EL (cell line): ENCODE data around the gene FGD3.
"Not testable (repeated sequence)": the region's sequence is repeated elsewhere in the genome, so short reads cannot be mapped to it uniquely, and the experiment has no call there.

ENCODE experiments used
- DNase-seq: peaks from one replicate; pipeline ENCODE4 v3.0.0-alpha.2; 2016

Gene FGD3

GRCh38 chr9:92979283-92980056 lies 32.1 kb downstream of the FGD3 start:
- DNase-seq, result no peak

DNA sequence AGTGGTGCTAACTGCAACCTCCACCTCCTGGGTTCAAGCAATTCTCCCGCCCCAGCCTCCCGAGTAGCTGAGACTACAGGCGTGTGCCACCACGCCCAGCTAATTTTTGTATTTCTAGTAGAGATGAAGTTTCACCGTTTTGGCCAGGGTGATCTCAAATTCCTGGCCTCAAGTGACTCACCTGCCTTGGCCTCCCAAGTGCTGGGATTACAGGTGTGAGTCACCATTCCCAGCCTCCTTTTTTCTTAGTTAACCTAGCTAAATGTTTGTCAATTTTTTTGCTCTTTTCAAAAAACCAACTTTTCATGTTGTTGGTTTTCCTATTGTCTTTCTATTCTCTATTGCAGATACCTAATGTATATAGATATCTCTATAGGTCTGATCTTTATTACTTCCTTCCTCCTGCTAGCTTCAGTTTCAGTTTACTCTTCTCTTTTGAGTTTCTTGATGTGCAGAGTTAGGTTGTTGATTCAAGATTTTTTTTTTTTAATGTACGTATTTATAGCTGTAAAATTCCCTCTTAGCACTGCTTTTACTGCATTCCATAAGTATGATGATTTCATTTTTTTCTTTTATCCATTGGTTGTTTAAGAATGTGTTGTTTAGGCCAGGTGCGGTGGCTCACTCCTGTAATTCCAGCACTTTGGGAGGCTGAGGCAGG lies 32.9 kb downstream of the FGD3 start:
- DNase-seq, result no peak

- DNase-seq, result no peak
Observed at GRCh38 chr9:92982130-92982529, 34.8 kb downstream of the FGD3 start.

- DNase-seq, result no peak
Observed at GRCh38 chr9:92983984-92984589, 36.8 kb downstream of the FGD3 start.

DNA sequence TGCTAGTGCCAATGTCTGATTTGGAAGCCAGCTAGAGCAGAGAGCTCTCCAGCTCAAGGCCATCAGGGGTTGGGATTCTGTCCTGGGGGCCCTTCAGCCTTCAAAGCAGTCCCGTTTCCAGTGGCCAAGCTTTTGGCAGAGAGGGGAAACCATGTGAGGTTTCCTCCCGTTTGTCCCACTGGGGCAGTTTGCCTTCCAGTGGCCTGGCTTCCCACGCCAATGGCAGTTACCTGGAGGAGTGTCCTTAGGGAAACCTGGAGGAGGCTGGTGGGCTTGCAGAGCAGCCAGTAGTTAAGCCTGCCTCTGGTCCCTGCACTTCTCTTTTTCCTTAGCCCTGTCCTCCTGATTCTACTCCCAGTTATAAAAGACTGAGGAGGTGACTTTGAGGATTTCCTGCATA lies 37.7 kb downstream of the FGD3 start:
- no peak for DNase-seq

GRCh38 chr9:92986176-92987119 lies 39.1 kb downstream of the FGD3 start:
- peak; percentile 25 for DNase-seq

DNA sequence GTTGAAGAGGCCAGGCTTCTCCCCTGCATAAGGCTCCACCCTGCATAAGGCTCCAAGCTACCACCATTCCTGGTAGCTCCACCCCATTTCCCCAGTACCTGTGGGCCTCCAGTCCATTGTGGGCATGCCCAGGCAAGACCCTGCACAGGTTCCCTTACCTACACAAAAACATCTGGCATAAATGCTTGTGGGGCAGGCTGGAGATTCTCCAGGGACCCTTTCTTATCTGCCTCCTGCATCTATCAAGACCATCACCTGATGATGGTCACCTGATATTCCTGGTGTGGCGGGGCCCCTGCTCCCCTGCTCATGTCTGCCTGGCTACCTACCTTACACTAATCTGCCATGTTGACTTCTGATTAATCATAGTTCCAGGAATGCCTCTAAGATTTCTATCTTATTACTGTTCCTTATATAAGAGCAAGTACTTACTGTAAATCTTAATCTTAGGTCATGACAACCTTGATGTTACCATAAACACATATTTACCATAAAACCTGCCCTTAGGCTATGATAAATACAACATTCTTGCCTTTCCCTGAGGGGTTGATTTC lies 41.0 kb downstream of the FGD3 start:
- no peak for DNase-seq

DNA sequence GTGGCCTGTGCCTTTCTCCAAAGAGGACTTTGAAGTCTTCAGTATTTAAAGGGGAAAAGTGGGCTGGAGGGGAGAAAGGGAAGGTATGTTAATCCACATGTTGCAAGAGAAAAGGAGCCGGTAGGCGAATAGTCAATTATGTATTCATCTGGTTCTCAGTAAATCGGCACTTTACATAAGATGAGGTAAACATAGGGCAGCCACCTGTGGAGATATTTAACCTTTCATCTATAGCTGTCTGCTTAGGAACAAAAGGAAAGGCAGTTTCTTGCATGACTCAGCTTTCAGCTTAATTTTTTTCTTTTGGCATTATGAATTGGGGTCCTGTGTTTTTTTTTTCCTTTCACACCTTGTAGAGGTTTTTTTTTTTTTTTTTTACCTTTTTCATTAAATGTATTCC lies 42.2 kb downstream of the FGD3 start:
- DNase-seq, result no peak

DNA sequence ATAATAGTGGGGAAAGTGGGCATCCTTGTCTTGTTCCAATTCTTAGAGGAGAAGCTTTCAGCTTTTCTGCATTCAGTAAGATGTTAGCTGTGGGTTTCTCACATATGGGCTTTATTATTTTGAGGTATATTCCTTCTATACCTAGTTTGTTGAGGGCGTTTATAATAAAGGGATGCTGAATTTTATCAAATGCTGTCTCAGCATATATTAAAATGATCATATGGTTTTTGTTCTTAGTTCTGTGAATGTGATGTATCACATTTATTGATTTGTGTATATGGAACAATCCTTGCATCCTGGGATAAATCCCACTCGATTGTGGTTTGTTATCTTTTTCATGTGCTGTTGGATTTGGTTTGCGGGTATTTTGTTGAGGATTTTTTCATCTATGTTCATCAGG lies 43.1 kb downstream of the FGD3 start:
- no peak for DNase-seq

- no peak for DNase-seq
Observed at GRCh38 chr9:92992549-92992948, 45.2 kb downstream of the FGD3 start.

GRCh38 chr9:92998871-92999270 lies 51.5 kb downstream of the FGD3 start:
- not testable (repeated sequence) for DNase-seq

DNA sequence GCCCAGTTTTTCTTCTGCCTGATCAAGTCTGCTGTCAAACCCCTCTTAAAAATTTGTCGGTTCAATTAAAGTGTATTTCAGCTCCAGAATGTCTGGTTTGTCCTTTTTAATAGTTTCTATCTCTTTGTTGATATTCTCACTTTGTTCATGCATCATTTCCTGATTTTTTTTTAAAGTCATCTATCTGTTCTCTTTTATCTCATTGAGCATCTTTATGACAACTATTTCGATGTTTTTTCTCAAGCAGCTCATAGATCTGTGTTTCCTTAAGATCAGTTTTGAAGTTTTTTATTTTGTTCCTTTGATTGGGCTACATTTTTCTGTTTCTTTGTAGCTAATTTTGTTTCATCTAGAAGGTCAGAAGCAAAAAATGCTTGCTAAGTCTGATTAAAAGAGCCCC lies 53.7 kb downstream of the FGD3 start:
- DNase-seq, result no peak

GRCh38 chr9:93002700-93003099 lies 55.4 kb downstream of the FGD3 start:
- no peak for DNase-seq

- DNase-seq, result peak; percentile 31
Observed at GRCh38 chr9:93003552-93004407, 56.5 kb downstream of the FGD3 start.

- no peak for DNase-seq
Observed at GRCh38 chr9:93004561-93004960, 57.2 kb downstream of the FGD3 start.

- DNase-seq, result no peak
Observed at GRCh38 chr9:93005876-93006275, 58.6 kb downstream of the FGD3 start.

DNA sequence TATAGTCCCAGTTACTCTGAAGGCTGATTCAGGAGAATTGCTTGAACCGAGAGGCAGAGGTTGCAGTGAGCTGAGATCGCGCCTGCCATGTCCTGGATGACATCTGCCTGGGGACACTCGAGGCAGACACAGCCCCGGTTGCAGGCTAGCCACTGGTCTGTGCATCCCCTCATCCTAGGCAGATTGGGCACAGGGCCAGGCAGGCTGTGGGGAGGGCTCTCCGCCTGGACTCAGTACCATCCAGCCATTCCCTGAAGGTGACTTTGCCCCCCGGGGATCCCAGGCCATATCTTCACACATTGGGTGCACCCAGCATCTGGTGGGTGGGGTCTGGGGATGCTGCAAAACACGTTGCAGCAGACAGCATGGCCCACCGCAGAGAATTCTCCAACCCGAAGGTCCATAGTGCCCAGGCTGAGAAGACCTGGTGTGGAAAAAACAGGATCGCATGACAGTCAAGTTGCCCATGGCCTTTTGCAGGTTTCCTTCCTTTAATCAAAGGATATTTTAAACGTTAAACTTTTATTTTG lies 60.3 kb downstream of the FGD3 start:
- no peak for DNase-seq

DNA sequence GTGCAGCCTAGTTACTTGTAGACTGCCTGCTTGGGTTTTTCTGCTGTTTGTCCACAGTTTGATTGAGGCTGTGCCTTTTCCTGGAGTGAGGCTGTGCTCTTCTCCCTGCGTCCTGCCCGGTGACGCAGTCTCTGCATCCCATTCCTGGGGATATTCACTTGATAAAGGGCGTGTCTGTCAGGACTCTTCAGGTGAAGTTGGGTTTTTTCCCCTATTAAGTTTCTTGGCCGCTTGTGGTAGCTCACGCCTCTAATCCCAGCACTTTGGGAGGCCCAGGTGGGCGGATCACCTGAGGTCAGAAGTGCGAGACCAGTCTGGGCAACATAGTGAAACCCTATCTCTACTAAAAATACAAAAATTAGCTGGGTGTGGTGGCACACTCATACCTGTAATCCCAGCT lies 61.1 kb downstream of the FGD3 start:
- DNase-seq, result no peak

- DNase-seq, result no peak
Observed at GRCh38 chr9:93009337-93010015, 62.2 kb downstream of the FGD3 start.

GRCh38 chr9:93010056-93010455 lies 62.7 kb downstream of the FGD3 start:
- DNase-seq, result no peak

DNA sequence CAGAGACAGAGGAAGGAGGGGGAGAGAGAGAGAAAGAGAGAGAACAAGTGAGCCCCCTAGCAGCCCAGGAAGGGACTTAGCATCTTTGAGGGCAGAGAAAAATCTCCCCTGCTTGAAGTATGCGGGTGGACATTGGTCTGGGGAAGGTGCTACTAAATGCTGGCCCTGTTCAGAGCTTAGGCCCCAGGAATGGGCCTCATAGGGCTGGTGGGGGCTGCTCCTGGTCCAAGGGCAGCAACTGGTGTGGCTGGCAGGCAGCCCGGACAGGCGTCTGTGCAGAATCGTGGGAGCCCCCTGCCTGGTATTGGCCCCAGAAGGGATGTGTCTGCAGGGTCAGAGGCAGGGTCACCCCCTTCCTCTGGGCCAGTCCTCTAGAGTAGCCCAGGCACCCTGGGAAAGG lies 63.4 kb downstream of the FGD3 start:
- DNase-seq, result no peak
